HG03064 (cell line): ENCODE results near the gene SNCG.
"Not testable (repeated sequence)": the region's sequence is repeated elsewhere in the genome, so short reads cannot be mapped to it uniquely, and the experiment has no call there.

Experiments
- ATAC-seq: cut with Tn5 transposase; IDR thresholded peaks from one replicate; pipeline ENCODE4 v1.9.1; 2021; ENCODE audit warnings: low read depth; ENCODE audit not compliant: unreplicated experiment

The SNCG gene

DNA sequence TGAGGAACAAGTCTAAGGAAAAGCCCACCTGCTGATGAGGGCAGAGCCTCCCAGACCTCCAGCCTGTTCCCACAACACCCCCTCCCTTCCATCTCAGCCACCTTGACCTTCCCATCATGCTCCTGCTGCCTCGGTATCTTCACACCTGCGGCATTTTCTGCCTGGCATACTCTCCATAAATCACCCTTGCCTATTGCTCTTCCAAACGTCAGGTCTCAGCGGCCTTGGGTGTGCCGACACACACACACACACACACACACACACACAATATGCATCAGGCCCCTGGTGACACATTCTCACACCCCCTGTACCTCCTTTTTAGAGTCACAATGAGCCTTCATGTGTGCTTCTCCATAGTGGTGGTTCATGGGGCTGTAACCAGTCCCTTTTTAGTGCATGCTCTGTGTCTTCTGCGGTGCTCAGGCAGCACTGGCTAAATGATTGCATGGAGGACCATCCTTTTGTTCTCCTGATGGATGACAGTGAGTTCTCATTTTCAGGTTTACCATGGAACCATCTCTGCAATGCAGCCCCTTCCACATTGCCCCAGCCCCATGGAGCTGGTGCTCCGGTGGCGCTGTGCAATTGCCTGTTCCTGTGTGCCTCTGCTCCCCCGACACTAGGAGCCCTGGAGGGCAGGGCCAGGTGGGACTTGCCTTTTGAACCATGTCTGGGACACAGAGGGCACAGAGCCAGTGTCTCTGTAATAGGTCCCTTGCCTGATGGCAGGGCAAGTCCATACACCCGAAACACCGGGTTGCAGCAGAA, 14.4 kb downstream of the SNCG start:
- ATAC-seq: no peak

DNA sequence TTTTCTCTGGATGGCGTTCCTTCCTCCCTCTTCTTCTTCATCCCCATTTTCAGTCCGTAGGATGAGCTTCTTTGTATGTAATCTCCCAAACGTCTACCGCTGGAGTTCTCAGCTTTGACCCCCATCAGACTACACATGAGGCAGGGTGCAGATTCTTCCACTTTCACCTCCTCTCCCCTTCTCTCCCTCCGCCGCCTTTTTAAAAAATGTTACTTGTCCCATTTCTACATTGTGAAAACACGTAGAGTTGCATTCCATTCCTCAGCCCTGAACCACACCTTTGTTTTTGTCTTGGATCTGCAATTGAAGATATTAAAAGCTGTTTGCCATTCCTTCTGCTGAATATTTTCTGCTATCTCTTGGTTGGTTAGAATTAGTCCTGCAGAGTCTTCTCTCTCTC, 16.1 kb downstream of the SNCG start:
- ATAC-seq: no peak

DNA sequence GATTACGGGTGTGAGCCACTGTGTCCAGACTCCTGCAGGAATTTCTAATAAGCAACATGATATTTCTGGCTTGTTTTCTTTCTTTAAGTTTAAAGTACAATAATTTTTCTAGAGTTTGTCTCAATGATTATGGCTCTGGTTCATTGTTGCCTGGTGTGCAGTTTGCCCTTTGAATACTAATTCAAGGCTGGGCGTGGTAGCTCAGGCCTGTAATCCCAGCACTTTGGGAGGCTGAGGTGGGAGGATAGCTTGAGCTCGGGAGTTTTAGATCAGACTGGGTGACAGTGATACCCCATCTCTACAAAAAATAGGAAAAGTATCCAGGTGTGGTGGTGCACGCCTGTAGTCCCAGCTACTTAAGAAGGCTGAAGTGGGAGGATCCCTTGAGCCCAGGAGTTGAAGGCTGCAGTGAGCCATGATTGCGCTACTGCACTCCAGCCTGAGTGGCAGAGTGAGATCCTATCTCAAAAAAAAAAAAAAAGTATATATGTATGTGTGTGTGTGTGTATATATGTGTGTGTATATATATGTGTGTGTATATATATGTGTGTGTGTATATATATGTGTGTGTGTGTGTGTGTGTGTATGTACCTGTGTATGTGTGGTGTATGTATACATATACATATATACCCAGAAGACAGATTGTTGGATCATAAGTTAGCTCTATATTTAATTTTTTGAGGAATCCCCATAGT, 18.1 kb downstream of the SNCG start:
- no peak for ATAC-seq

DNA sequence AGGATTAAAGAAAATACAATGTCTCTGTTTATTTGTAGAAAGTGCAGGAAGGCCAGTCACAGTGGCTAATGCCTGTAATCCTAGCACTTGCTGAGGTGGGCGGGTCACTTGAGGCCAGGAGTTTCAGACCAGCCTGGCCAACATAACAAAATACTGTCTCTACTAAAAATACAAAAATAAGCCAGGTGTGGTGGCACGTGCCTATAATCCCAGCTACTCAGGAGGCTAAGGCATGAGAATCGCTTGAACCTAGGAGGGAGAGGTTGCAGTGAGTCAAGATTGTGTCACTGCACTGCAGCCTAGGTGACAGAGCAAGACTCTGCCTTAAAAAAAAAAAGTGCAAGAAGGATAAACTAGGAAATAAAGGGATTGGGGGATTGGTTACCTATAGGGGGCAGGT, 20.1 kb downstream of the SNCG start:
- ATAC-seq: not testable (repeated sequence)

DNA sequence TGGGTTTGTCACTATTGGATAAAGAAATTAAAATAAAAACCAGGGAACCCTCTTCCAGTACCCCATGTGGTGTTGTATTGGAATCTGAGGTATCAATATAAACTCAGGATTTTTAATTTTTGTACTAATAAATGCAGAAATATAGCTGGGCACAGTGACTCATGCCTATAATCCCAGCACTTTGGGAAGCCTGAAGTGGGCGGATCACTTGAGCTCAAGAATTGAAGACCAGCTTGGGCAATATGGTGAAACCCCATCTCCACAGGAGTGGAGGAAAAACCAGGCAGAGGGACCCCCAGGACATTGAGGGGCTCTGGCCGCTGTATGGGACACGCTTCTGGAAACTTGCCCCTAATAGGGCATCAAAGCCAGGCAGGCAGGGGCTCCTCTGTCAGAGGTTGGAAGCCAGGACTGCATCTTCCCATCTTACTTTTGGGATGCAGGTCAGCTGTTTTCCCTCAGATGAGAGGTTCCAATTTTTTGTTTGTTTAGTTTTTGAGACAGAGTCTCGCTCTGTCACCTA, 21.0 kb downstream of the SNCG start:
- no peak for ATAC-seq

DNA sequence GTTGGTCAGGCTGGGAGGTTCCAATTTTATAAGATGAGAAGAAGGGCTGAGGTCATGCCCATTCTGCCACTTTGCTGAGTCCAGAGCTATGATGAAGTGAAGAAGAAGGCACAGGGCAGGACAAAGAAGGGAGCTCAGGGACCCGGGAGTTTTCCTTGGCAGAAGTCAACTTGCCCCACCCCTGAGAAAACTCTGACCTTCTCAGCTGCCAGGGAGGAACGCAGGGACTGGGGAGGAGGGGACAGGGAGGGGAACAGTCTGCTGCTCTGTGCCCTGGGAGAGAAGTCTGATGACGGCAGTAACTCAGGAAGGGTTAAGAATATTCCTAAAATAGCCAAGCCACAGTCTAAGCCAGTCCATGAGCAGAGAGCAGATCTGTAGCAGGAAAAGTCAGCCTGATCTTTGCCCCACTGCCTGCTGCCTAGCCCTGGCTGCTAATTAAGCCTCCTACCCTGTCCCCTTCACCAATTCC, 21.6 kb downstream of the SNCG start:
- ATAC-seq: no peak

DNA sequence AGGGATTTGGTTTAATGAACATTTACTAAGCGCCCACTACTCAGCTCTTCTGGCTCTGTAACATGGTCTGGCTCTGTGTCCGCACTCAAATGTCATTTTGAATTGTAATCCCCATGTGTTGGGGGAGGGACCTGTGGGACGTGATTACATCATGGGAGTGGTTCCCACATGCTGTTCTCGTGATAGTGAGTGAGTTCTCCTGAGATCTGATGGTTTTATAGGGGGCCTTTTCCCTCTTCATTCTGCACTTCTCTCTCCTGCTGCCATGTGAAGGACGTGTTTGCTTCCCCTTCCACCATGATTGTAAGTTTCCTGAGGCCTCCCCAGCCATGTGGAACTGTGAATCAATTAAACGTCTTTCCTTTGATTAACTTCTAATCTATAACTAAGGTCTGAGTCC, 22.6 kb downstream of the SNCG start:
- ATAC-seq: not testable (repeated sequence)

DNA sequence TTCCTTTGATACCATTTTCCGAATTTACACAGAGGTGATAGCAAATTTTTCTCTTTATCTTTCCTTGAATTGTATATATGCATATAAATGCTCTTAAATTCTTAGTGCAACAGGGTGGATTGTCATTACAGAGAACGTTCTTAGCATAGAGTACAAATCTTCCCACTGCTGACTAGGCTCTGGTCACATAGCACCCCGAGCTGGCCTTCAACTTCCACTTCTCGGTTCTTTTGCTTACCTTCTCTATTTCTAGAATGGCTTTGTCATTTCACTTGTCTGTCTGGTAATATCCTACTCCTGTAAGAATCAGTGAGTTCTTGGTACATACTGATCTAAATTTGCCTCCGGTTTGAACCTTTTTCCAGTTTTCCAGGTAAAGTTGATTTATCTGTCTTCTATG, 23.3 kb downstream of the SNCG start:
- no peak for ATAC-seq

DNA sequence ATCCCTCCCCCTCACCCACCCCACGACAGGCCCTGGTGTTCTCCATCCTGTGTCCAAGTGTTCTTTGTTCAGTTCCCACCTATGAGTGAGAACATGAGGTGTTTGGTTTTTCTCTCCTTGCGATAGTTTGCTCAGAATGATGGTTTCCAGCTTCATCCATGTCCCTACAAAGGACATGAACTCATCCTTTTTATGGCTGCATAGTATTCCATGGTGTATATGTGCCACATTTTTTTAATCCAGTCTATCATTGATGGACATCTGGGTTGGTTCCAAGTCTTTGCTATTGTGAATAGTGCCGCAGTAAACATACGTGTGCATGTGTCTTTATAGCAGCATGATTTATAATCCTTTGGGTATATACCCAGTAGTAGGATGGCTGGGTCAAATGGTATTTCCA, 26.1 kb downstream of the SNCG start:
- not testable (repeated sequence) for ATAC-seq

DNA sequence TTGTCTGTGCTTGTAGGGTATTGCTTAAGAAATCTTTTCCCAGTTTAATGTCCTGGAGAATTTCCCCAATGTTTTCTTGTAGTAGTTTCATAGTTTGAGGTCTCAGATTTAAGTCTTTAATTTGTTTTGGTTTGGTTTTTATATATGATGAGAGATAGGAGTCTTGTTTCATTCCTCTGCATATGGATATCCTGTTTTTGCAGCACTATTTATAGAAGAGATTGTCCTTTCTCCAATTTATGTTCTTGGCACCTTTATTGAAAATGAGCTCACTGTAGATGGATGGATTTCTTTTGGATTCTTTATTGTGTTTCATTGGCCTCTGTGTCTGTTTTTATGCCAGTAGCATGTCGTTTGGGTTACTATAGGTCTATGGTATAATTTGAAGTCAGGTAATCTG, 30.1 kb downstream of the SNCG start:
- ATAC-seq: no peak

DNA sequence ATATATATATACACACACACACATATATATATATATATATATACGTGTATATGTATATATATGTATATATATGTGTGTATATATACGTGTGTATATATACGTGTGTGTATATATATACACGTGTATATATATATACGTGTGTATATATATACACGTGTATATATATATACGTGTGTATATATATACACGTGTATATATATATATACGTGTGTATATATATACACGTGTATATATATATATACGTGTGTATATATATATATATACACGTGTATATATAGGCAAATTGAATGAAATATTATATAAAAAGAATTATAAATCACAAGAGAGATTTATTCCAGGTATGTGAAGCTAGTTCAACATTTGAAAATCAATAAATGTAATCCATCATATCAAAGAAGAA, 33.0 kb downstream of the SNCG start:
- ATAC-seq: not testable (repeated sequence)

DNA sequence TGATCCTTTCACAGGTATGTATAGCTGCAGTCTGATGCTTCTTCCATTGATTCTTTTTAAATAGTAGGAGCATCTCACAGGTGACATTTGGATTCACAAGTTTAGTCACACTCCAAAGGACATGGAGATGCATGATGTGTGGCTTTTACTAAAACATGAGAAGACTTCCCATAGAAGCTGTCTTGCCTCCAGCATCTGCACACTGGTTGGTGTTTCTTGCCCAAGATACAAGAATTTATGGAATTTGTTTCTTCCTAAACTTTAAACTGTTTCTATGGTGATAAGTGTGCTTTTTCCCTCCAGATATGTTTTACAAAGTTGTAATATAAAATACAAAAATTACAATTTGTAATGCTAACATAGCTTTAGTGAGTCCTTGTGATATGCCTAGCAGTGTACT, 34.1 kb downstream of the SNCG start:
- no peak for ATAC-seq

DNA sequence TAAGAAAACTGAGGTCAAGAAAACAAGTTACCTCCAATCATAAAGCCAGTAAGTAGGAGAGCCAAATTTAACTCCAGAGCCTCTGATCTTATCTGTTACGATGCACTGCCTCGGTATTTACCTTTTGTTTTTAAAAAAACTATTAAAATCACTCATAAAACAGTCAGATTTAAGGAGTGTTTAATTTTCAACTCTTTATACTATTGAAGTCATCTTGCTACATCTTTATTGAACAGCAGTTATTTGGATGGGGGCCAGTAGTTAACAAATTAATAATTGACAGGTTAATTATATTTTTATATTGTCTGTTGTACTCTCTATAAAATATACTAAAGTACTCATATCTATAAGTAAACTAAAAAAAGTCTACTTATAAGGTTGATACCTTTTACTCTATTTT, 34.5 kb downstream of the SNCG start:
- no peak for ATAC-seq

DNA sequence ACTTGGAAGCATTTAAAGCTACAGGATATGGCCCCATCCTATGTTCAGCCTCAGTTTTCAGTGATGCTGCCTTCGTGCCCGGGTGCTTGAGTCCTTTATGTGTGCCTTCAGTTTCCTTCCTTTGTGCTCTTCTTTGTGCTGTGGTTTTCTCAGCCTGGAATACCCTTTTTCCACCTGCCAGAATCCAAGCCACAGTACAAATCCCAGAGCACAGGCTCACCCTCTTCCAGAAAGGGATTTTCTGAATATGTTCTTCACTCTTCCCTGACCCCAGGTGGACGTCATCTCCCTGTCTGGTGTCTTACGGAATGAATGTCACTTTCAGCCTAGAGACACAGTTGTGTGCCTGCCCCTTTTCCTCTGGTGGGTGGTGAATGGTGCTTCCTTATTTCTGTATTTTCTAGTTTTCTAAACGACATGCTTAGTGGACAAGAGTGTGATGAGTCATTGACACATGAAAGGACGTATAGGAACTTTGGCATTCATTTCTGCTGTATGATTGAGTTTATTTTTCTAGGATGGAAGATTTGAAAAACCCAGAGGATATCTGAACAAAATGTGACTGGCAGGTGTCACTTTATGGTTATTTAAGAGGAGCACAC, 41.5 kb downstream of the SNCG start:
- ATAC-seq: not testable (repeated sequence)

DNA sequence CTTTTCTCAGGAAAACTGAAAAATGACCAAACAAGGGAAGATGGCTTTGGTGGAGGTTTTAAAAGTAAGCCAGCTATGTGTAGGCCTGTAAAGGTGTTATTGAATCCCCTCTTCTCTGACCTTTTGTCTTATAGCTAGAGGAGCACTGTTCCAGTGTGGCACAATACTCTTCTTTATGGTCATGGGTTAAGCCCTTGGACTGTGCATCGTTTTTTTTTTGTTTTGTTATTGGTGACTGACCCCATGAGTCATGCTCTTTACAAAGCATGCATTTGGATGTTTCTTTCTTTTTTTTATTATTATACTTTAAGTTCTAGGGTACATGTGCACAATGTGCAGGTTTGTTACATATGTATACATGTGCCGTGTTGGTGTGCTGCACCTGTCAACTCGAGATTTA, 42.1 kb downstream of the SNCG start:
- no peak for ATAC-seq

DNA sequence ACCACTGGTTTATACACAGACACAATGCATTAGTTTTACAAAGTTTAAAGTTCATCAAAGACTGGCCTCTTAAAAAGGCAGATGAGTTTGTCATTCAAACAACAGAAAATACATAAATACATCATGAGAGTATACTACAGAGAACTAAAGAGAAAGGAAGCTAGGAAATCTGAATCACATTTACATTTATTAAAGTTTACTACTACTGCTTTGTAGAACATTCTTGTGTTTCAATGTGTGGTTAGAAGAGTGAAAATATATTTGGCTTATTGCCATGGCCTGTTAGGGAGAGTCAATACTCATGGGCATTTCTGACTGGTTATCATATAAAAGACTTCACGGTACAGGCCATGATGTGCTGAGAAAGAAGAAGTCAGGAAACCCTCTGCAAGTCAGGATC, 48.7 kb downstream of the SNCG start:
- ATAC-seq: not testable (repeated sequence)

DNA sequence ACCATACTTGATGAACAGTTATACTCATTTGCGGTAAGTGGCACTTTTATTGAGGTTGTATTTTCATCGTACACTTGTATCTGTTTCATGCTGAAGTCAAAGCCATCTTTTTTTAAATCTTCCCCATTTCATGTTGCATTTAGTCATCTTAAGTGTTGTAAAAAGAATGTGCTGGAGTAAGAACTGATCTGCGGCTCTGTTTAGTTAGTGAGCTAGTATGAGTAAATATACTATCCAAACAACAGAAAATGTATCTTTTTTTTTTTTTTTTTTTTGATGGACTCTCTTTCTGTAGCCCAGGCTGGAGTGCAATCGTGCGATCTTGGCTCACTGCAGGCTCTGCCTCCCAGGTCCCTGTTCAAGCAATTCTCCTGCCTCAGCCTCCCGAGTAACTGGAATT, 49.3 kb downstream of the SNCG start:
- ATAC-seq: not testable (repeated sequence)

DNA sequence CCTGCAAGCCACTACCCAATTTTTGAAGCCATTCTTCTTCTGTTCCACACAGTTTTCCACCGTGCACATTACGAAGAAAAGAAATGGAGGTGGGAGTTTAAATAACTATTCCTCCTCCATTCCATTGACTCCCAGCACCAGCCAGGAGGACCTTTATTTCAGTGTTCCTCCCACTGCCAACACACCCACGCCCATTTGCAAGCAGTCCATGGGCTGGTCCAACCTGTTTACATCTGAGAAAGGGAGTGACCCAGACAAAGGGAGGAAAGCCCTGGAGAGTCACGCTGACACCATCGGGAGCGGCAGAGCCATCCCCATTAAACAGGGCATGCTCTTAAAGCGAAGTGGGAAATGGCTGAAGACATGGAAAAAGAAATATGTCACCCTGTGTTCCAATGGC, 49.9 kb downstream of the SNCG start:
- ATAC-seq: not testable (repeated sequence)

DNA sequence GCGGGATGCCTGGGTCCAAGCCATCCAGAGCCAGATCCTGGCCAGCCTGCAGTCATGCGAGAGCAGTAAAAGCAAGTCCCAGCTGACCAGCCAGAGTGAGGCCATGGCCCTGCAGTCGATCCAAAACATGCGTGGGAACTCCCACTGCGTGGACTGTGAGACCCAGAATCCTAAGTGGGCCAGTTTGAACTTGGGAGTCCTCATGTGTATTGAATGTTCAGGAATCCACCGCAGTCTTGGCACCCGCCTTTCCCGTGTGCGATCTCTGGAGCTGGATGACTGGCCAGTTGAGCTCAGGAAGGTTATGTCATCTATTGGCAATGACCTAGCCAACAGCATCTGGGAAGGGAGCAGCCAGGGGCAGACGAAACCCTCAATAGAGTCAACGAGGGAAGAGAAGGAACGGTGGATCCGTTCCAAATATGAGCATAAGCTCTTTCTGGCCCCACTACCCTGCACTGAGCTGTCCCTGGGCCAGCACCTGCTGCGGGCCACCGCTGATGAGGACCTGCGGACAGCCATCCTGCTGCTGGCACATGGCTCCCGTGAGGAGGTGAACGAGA, 50.8 kb downstream of the SNCG start:
- not testable (repeated sequence) for ATAC-seq
